Endothelial cell of umbilical vein (primary cell): ENCODE data around the gene DUSP11. TPM values are rescaled to one million over a fixed set of nuclear protein-coding genes. Genes with fewer than 3 reads are reported as not detected.

Experiments used
- BruUV-seq: library from RNA; stranded (reverse); fragments of 400-500 nt; replicated peaks from 2 replicates; lab custom pipeline; 2021; lab: Mats Ljungman, UMichigan
- CTCF ChIA-PET: fragments of 300-600, 350-600 bp; sonication (Branson Sonifier 250); formaldehyde crosslinking; loops from one replicate; lab custom pipeline; 2021; ENCODE audit warnings: antibody characterized with exemption, inconsistent platforms; lab: Charles Lee
- POLR2A ChIA-PET: fragments of 300-600, 350-600 bp; sonication (Branson Sonifier 250); formaldehyde crosslinking; loops from one replicate; lab custom pipeline; 2021; ENCODE audit warnings: antibody characterized with exemption, inconsistent platforms; lab: Charles Lee
- DNase-seq: peaks from one replicate; pipeline ENCODE4 v3.0.0-alpha.2; 2011; ENCODE audit warnings: low read depth, low spot score
- FAIRE-seq: peaks from 2 replicates; lab custom pipeline; 2011; peaks lifted over from hg19 to GRCh38; lab: Jason Lieb, UNC
- H2AFZ ChIP-seq: 2 replicates; pipeline ENCODE4 v1.6.0; 2012; ENCODE audit warnings: low read depth, low read length, control low read depth, inconsistent platforms
- H3K27ac ChIP-seq: 2 replicates; pipeline ENCODE4 v1.5.1; 2011; ENCODE audit warnings: low read depth, mild to moderate bottlenecking, control low read depth, low read length, moderate library complexity; ENCODE audit not compliant: insufficient read depth
- H3K27me3 ChIP-seq, 2 experiments: 2 replicates each; pipeline versions ENCODE4 v1.6.0 to v1.6.1; 2011; ENCODE audit warnings: low read length in 2 of 2, mixed read lengths in 1 of 2; ENCODE audit not compliant: control insufficient read depth in 2 of 2, insufficient read depth in 2 of 2
- H3K36me3 ChIP-seq, 2 experiments: 2 replicates in 1 of 2; 3 replicates in 1 of 2; pipeline ENCODE4 v1.5.1; 2011; ENCODE audit warnings: low read length in 2 of 2, mild to moderate bottlenecking in 1 of 2, moderate library complexity in 1 of 2; ENCODE audit not compliant: control insufficient read depth in 2 of 2, insufficient read depth in 2 of 2; ENCODE audit errors: extremely low read depth in 1 of 2
- H3K4me1 ChIP-seq: 3 replicates; pipeline ENCODE4 v1.5.1; 2011; ENCODE audit warnings: mild to moderate bottlenecking, low read length; ENCODE audit not compliant: control insufficient read depth, insufficient read depth; ENCODE audit errors: extremely low read depth
- H3K4me2 ChIP-seq: 2 replicates; pipeline ENCODE4 v1.6.1; 2011; ENCODE audit warnings: low read length, control low read depth, mixed read lengths; ENCODE audit not compliant: insufficient read depth
- H3K4me3 ChIP-seq, 3 experiments: fragments of 200-600 bp in 1 of 3; sonication (generic), shearing (Covaris generic) in 1 of 3; replicated peaks in 1 of 3; 2 replicates each; pipeline ENCODE4 v1.5.1; 2011 to 2016; ENCODE audit warnings: control low read depth in 3 of 3, low read length in 3 of 3, mild to moderate bottlenecking in 2 of 3, inconsistent platforms in 1 of 3, low read depth in 1 of 3, moderate library complexity in 1 of 3; ENCODE audit not compliant: insufficient read depth in 1 of 3
- H3K79me2 ChIP-seq: 2 replicates; pipeline ENCODE4 v1.6.0; 2012; ENCODE audit warnings: low read length, inconsistent platforms; ENCODE audit not compliant: control insufficient read depth, insufficient read depth
- H3K9ac ChIP-seq: replicated peaks from 2 replicates; pipeline ENCODE3; 2011; ENCODE audit warnings: low read length, control low read depth; ENCODE audit not compliant: insufficient read depth; ENCODE audit errors: extremely low read depth
- H3K9me1 ChIP-seq: replicated peaks from 3 replicates; pipeline ENCODE4 v1.6.0; 2011; ENCODE audit warnings: mild to moderate bottlenecking, low read length; ENCODE audit not compliant: control insufficient read depth, insufficient read depth; ENCODE audit errors: extremely low read depth
- H3K9me3 ChIP-seq: replicated peaks from 2 replicates; pipeline ENCODE4 v1.5.1; 2012; ENCODE audit warnings: low read length, inconsistent platforms; ENCODE audit not compliant: control insufficient read depth, insufficient read depth
- H4K20me1 ChIP-seq: replicated peaks from 2 replicates; pipeline ENCODE3; 2011; ENCODE audit warnings: mild to moderate bottlenecking, low read length; ENCODE audit not compliant: control insufficient read depth, insufficient read depth; ENCODE audit errors: extremely low read depth
- EZH2 ChIP-seq: IDR thresholded peaks from 2 replicates; pipeline ENCODE4 v1.6.1; 2012; ENCODE audit warnings: borderline replicate concordance, low read depth, mild to moderate bottlenecking, moderate library complexity, low read length, inconsistent platforms; ENCODE audit not compliant: severe bottlenecking
- FOS ChIP-seq: IDR thresholded peaks from 2 replicates; pipeline ENCODE4 v1.6.1; 2011; ENCODE audit warnings: mild to moderate bottlenecking, low read length, moderate library complexity, borderline replicate concordance; ENCODE audit not compliant: insufficient read depth
- MAX ChIP-seq: IDR thresholded peaks from 2 replicates; pipeline ENCODE4 v1.6.1; 2011; ENCODE audit not compliant: insufficient read depth, insufficient read length
- POLR2AphosphoS5 ChIP-seq: IDR thresholded peaks from 2 replicates; pipeline ENCODE4 v1.6.1; 2012; ENCODE audit warnings: low read depth, mild to moderate bottlenecking, control low read depth, low read length, moderate library complexity; ENCODE audit not compliant: insufficient read depth
- dilution Hi-C: fragments of 300-500 bp; cut with MboI; formaldehyde crosslinking; loops from one replicate; pipeline ENCODE4 v1.15.0; 2019; ENCODE audit warnings: low sequenced_read_pairs; ENCODE audit not compliant: extremely low pct_ligation_motif_present
- intact Hi-C: fragments of 100-400 bp; cut with micrococcal nuclease; formaldehyde crosslinking; loops from one replicate; pipeline ENCODE4 v1.10.0; 2022
- polyA plus RNA-seq, 4 experiments: library from polyadenylated mRNA; depleted of rRNA in 3 of 4; stranded (reverse) in 3 of 4; unstranded in 1 of 4; fragments of >200 nt; gene quantifications; 2 replicates each; pipeline versions ENCODE4 v1.2.1 to v1.2.3, GENCODE V29; 2011 to 2012; ENCODE audit warnings: missing spikeins in 1 of 4
- total RNA-seq: library from RNA; stranded (reverse); gene quantifications from 2 replicates; pipeline ENCODE4 v1.2.3, GENCODE V29; 2021

DUSP11 gene
- total and polyA plus RNA-seq, 2 donors (not counting 3 experiments of a cell fraction or from before 2014, with no cell fraction given) = 18.6 to 27.0 TPM

- Histone ChIP-seq H3K4me1 (peaks cover 9% of the 10 kb centered on the region), H3K27ac (no peak overlapping the region), H3K9ac (no peak overlapping the region), H3K36me3 (peaks cover 9 to 15% of the 10 kb centered on the region in 2 experiments), H3K79me2 (peaks cover 21% of the 10 kb centered on the region), H2AFZ (no peak overlapping the region), H3K4me3 (no peak overlapping the region), H3K9me3 (no peaks in the 10 kb centered on the region), H3K4me2 (no peak overlapping the region), H4K20me1 (no peaks in the 10 kb centered on the region), H3K27me3 (no peaks in the 10 kb centered on the region), H3K9me1 (no peaks in the 10 kb centered on the region)
- BruUV-seq = no TSS peak
- peak; percentile 18 for TF ChIP-seq FOS
- TF ChIP-seq MAX = no peak
- POLR2A ChIA-PET = no interaction called here
- dilution Hi-C loops = no loop called here
- CTCF ChIA-PET = no interaction called here
- DNase-seq (no peak), FAIRE-seq (peak; percentile 49)
- intact Hi-C loops = no loop called here
These were observed 2.9 kb downstream of the DUSP11 start for GRCh38 chr2:73776869-73777519.

- H3K9ac ChIP-seq = no peak overlapping the region
- BruUV-seq = no TSS peak
- dilution Hi-C loops (no loop called here), intact Hi-C loops (no loop called here)
- no peaks in the 10 kb centered on the region for H3K9me1 ChIP-seq
- no peak overlapping the region for H3K4me2 ChIP-seq
- no peaks in the 10 kb centered on the region for H3K9me3 ChIP-seq
- no peaks in the 10 kb centered on the region for H3K27me3 ChIP-seq
- no peak overlapping the region for H3K27ac ChIP-seq
- no peak for TF ChIP-seq EZH2
- TF ChIP-seq POLR2AphosphoS5 = no peak
- TF ChIP-seq MAX = no peak
- ChIA-PET CTCF (no interaction called here), POLR2A (interaction anchor here (0.6 kb wide), 1 partner anchor 706 kb away, joined by 19 read pairs; the partner anchor contains the start of gene CCDC142)
- H2AFZ ChIP-seq = no peak overlapping the region
- FAIRE-seq = no peak
- H3K4me3 ChIP-seq = no peak overlapping the region
- H3K4me1 ChIP-seq = peaks cover 9% of the 10 kb centered on the region
- no peaks in the 10 kb centered on the region for H4K20me1 ChIP-seq
- peaks cover 10 to 15% of the 10 kb centered on the region in 2 experiments for H3K36me3 ChIP-seq
- DNase-seq = no peak
- H3K79me2 ChIP-seq = peaks cover 21% of the 10 kb centered on the region
These were observed 3.5 kb downstream of the DUSP11 start for GRCh38 chr2:73776381-73776780.
